Chondrocyte (in vitro differentiated cells): ENCODE data around the gene PREP. TPM values are rescaled to one million over a fixed set of nuclear protein-coding genes. Genes with fewer than 3 reads are reported as not detected.
A peak's percentile ranks its signal among the peaks of the same experiment; 100 is the strongest.

Experiments used
- DNase-seq: peaks from one replicate; pipeline ENCODE4 v3.0.0; 2021; ENCODE audit warnings: mixed read lengths, low spot score
- H3K27ac Mint-ChIP-seq: one replicate; pipeline ENCODE4 v1.8.0; 2021; ENCODE audit warnings: mild to moderate bottlenecking, moderate library complexity, mixed read lengths; ENCODE audit not compliant: unreplicated experiment
- H3K27me3 Mint-ChIP-seq: 2 replicates; pipeline ENCODE4 v1.8.0; 2021; ENCODE audit warnings: low read depth, mixed read lengths
- H3K36me3 Mint-ChIP-seq: 2 replicates; pipeline ENCODE4 v1.8.0; 2021; ENCODE audit warnings: low read depth, mixed read lengths
- H3K4me1 Mint-ChIP-seq: 2 replicates; pipeline ENCODE4 v1.8.0; 2021; ENCODE audit warnings: low read depth, mild to moderate bottlenecking, mixed read lengths
- H3K4me3 Mint-ChIP-seq: one replicate; pipeline ENCODE4 v1.8.0; 2021; ENCODE audit warnings: mild to moderate bottlenecking, moderate library complexity, mixed read lengths; ENCODE audit not compliant: unreplicated experiment
- H3K9me3 Mint-ChIP-seq: 2 replicates; pipeline ENCODE4 v1.8.0; 2021; ENCODE audit warnings: low read depth, mixed read lengths
- total RNA-seq: library from RNA; stranded (reverse); gene quantifications from 3 replicates; pipeline ENCODE4 v1.2.1, GENCODE V29; 2021
- TF ChIP-seq, protein P1 (sequence below): fragments of 200-600 bp; sonication (generic); IDR thresholded peaks from 2 replicates; pipeline ENCODE4 v1.5.0; 2021; ENCODE audit warnings: antibody characterized with exemption, mild to moderate bottlenecking, moderate library complexity

The PREP gene
- total RNA-seq, 1 donor from 2014 or later = 32.9 TPM

DNA sequence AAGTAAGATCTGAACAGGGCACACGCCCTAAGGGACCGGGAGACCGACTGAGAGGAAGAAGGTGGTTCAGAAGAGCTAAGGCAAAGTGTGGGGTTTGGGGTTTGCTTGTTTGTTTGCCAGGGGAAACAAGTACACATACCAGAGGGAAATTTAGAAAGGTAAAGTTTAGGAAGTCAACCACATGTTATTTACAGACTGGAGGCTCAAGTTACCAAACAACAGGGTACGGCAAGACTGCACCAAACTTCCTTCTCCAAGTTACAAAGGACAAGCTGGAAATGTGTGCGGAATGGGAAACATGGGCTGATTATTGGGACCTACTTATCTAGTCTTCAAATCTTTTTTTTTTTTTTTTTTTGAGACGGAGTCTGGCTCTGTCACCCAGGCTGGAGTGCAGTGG lies 11.2 kb downstream of the PREP start:
- TF ChIP-seq, protein P1, sequence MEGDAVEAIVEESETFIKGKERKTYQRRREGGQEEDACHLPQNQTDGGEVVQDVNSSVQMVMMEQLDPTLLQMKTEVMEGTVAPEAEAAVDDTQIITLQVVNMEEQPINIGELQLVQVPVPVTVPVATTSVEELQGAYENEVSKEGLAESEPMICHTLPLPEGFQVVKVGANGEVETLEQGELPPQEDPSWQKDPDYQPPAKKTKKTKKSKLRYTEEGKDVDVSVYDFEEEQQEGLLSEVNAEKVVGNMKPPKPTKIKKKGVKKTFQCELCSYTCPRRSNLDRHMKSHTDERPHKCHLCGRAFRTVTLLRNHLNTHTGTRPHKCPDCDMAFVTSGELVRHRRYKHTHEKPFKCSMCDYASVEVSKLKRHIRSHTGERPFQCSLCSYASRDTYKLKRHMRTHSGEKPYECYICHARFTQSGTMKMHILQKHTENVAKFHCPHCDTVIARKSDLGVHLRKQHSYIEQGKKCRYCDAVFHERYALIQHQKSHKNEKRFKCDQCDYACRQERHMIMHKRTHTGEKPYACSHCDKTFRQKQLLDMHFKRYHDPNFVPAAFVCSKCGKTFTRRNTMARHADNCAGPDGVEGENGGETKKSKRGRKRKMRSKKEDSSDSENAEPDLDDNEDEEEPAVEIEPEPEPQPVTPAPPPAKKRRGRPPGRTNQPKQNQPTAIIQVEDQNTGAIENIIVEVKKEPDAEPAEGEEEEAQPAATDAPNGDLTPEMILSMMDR = no peak
- Mint-ChIP-seq H3K27me3 (no peaks in the 10 kb centered on the region), H3K27ac (peak overlapping the region; percentile 80), H3K4me3 (no peak overlapping the region), H3K9me3 (no peaks in the 10 kb centered on the region), H3K36me3 (peaks cover 14% of the 10 kb centered on the region), H3K4me1 (no peaks in the 10 kb centered on the region)
- no peak for DNase-seq

- H3K27ac Mint-ChIP-seq = no peak overlapping the region
- no peaks in the 10 kb centered on the region for H3K9me3 Mint-ChIP-seq
- no peak overlapping the region for H3K4me3 Mint-ChIP-seq
- DNase-seq = no peak
- H3K36me3 Mint-ChIP-seq = peaks cover 5% of the 10 kb centered on the region
- H3K4me1 Mint-ChIP-seq = no peaks in the 10 kb centered on the region
- TF ChIP-seq, protein P1 = no peak
- H3K27me3 Mint-ChIP-seq = no peaks in the 10 kb centered on the region
Measured at GRCh38 chr6:105389543-105389942, 13.3 kb downstream of the PREP start.

- H3K27ac Mint-ChIP-seq = no peak overlapping the region
- no peaks in the 10 kb centered on the region for H3K27me3 Mint-ChIP-seq
- no peak for DNase-seq
- no peaks in the 10 kb centered on the region for H3K9me3 Mint-ChIP-seq
- H3K36me3 Mint-ChIP-seq = peaks cover 5% of the 10 kb centered on the region
- TF ChIP-seq, protein P1 = no peak
- no peaks in the 10 kb centered on the region for H3K4me1 Mint-ChIP-seq
- no peak overlapping the region for H3K4me3 Mint-ChIP-seq
Measured at GRCh38 chr6:105388392-105388791, 14.5 kb downstream of the PREP start.

- DNase-seq = no peak
- no peaks in the 10 kb centered on the region for H3K27me3 Mint-ChIP-seq
- TF ChIP-seq, protein P1 = no peak
- no peak overlapping the region for H3K27ac Mint-ChIP-seq
- peaks cover 2% of the 10 kb centered on the region for H3K4me1 Mint-ChIP-seq
- no peak overlapping the region for H3K4me3 Mint-ChIP-seq
- no peaks in the 10 kb centered on the region for H3K9me3 Mint-ChIP-seq
- peaks cover 2% of the 10 kb centered on the region for H3K36me3 Mint-ChIP-seq
Measured at GRCh38 chr6:105384004-105384403, 18.9 kb downstream of the PREP start.

- H3K4me3 Mint-ChIP-seq = no peak overlapping the region
- no peak overlapping the region for H3K27ac Mint-ChIP-seq
- TF ChIP-seq, protein P1 = no peak
- no peak for DNase-seq
- no peaks in the 10 kb centered on the region for H3K27me3 Mint-ChIP-seq
- H3K4me1 Mint-ChIP-seq = peaks cover 2% of the 10 kb centered on the region
- H3K9me3 Mint-ChIP-seq = no peaks in the 10 kb centered on the region
- H3K36me3 Mint-ChIP-seq = peaks cover 2% of the 10 kb centered on the region
Measured at GRCh38 chr6:105382958-105383357, 19.9 kb downstream of the PREP start.
